AG09309 (cell line): ENCODE measurements around the gene CSRNP2.

Source experiments
- DNase-seq: peaks from one replicate; pipeline ENCODE4 v3.0.0-alpha.2; 2010; ENCODE audit warnings: low read depth
- H3K4me3 ChIP-seq: 2 replicates; pipeline ENCODE4 v1.5.1; 2011; ENCODE audit warnings: mild to moderate bottlenecking, low read depth, low read length, moderate library complexity; ENCODE audit not compliant: control insufficient read depth
- CTCF ChIP-seq: IDR thresholded peaks from 2 replicates; pipeline ENCODE4 v1.5.1; 2011; ENCODE audit warnings: mild to moderate bottlenecking, low read depth, low read length, inconsistent platforms; ENCODE audit not compliant: insufficient read depth, control insufficient read depth; ENCODE audit errors: missing control alignments

CSRNP2 gene

GRCh38 chr12:51056242-51056641 lies 27.2 kb downstream of the CSRNP2 start:
- DNase-seq = peak; percentile 40
- TF ChIP-seq CTCF = no peak
- no peak overlapping the region for H3K4me3 ChIP-seq

- DNase-seq = no peak
- no peak for TF ChIP-seq CTCF
- H3K4me3 ChIP-seq = no peak overlapping the region
Measured at GRCh38 chr12:51055060-51055459, 28.3 kb downstream of the CSRNP2 start.

GRCh38 chr12:51051787-51052186 lies 31.6 kb downstream of the CSRNP2 start:
- no peak for TF ChIP-seq CTCF
- no peak for DNase-seq
- H3K4me3 ChIP-seq = no peak overlapping the region

GRCh38 chr12:51049525-51049924 lies 33.9 kb downstream of the CSRNP2 start:
- no peak for DNase-seq
- H3K4me3 ChIP-seq = no peak overlapping the region
- TF ChIP-seq CTCF = no peak

GRCh38 chr12:51048661-51049251 lies 34.6 kb downstream of the CSRNP2 start:
- DNase-seq = no peak
- no peak for TF ChIP-seq CTCF
- peak overlapping the region; percentile 82 for H3K4me3 ChIP-seq

GRCh38 chr12:51047655-51048540 lies 35.5 kb downstream of the CSRNP2 start, which contains the start of gene LETMD1:
Gene LETMD1, plus strand, starts transcription at chr12:51048327. Its CDS starts 30 bp downstream, at chr12:51048357.
- peak; percentile 95 for TF ChIP-seq CTCF
- peak; percentile 95 for DNase-seq
- H3K4me3 ChIP-seq = peak within 1 kb of the TSS; percentile 82
